GM12875 (cell line): ENCODE data around the gene IL12RB2.

ENCODE experiments used
- H3K4me3 ChIP-seq: one replicate; pipeline ENCODE4 v1.5.1; 2011; ENCODE audit warnings: low read depth, low read length, control low read depth
- CTCF ChIP-seq: IDR thresholded peaks from 2 replicates; pipeline ENCODE4 v1.5.1; 2011; ENCODE audit warnings: low read depth, mild to moderate bottlenecking, control low read depth, inconsistent platforms, low read length, moderate library complexity, borderline replicate concordance; ENCODE audit not compliant: insufficient read depth

The IL12RB2 gene

GRCh38 chr1:67307251-67308060 lies at the start of gene IL12RB2:
Gene IL12RB2 (plus strand): TSS chr1:67307873. CDS start chr1:67320369, 12,496 bp downstream.
- peak within 1 kb of the TSS; percentile 21 for H3K4me3 ChIP-seq
- no peak for TF ChIP-seq CTCF

- H3K4me3 ChIP-seq: no peak overlapping the region
- no peak; the same call in 1 of the 2 replicates for TF ChIP-seq CTCF
Observed at GRCh38 chr1:67261680-67262079, 46.0 kb upstream of the IL12RB2 start.

GRCh38 chr1:67262735-67263134 lies 44.9 kb upstream of the IL12RB2 start:
- TF ChIP-seq CTCF: no peak
- H3K4me3 ChIP-seq: no peak overlapping the region

GRCh38 chr1:67264152-67264551 lies 43.5 kb upstream of the IL12RB2 start:
- H3K4me3 ChIP-seq: no peak overlapping the region
- TF ChIP-seq CTCF: no peak

GRCh38 chr1:67264899-67265298 lies 42.8 kb upstream of the IL12RB2 start:
- TF ChIP-seq CTCF: no peak

GRCh38 chr1:67269061-67269460 lies 38.6 kb upstream of the IL12RB2 start:
- H3K4me3 ChIP-seq: no peak overlapping the region
- TF ChIP-seq CTCF: no peak

More at GRCh38 chr1:67264899-67265298, 42.8 kb upstream of the IL12RB2 start:
- no peak overlapping the region for H3K4me3 ChIP-seq

- TF ChIP-seq CTCF: no peak
Observed at GRCh38 chr1:67270541-67270940, 37.1 kb upstream of the IL12RB2 start.

More at GRCh38 chr1:67270541-67270940, 37.1 kb upstream of the IL12RB2 start:
- H3K4me3 ChIP-seq: no peak overlapping the region
